HCT116 (cell line): ENCODE data around the gene KCNK1. TPM values are rescaled to one million over a fixed set of nuclear protein-coding genes. Genes with fewer than 3 reads are reported as not detected.

Experiments used
- ATAC-seq: fragments of 200-7000 bp; cut with Tn5 transposase; 2 replicates; pipeline ENCODE4 v1.9.1; 2020; ENCODE audit warnings: mild to moderate bottlenecking, moderate library complexity
- BruUV-seq: library from RNA; stranded (reverse); fragments of 400-500 nt; replicated peaks from 2 replicates; lab custom pipeline; 2021; lab: Mats Ljungman, UMichigan
- CTCF ChIA-PET: fragments of 300-600 bp; sonication (Branson Sonifier 250); formaldehyde crosslinking; loops from one replicate; lab custom pipeline; 2021; ENCODE audit warnings: antibody characterized with exemption; lab: Charles Lee
- POLR2A ChIA-PET: fragments of 300-600, 350-600 bp; sonication (Branson Sonifier 250); formaldehyde crosslinking; loops from one replicate; lab custom pipeline; 2021; ENCODE audit warnings: antibody characterized with exemption; lab: Charles Lee
- RAD21 ChIA-PET, 2 experiments: fragments of 300-600 bp; sonication (Branson Sonifier 250); formaldehyde crosslinking; loops; one replicate each; lab custom pipeline; 2023; ENCODE audit warnings: low total read pairs in 2 of 2; ENCODE audit not compliant: uncharacterized antibody in 2 of 2, unreplicated experiment in 2 of 2, low non-redundant PET in 1 of 2; lab: Charles Lee
- DNase-seq: peaks from one replicate; pipeline ENCODE4 v3.0.0-alpha.2; 2010; ENCODE audit warnings: low read depth, low spot score
- H2AFZ ChIP-seq: fragments of 200-600 bp; shearing (Covaris generic), sonication (generic); 2 replicates; pipeline ENCODE4 v1.6.1; 2017; ENCODE audit warnings: low read depth, mixed run types, mixed read lengths, antibody characterized with exemption, low read length; ENCODE audit not compliant: poor library complexity, severe bottlenecking
- H3K27ac ChIP-seq: 2 replicates; pipeline ENCODE4 v1.5.1; 2012; ENCODE audit warnings: low read depth, low read length
- H3K27me3 ChIP-seq: fragments of 200-600 bp; sonication (generic); 2 replicates; pipeline ENCODE4 v1.6.1; 2016; ENCODE audit warnings: mixed run types, low read length, mixed read lengths; ENCODE audit not compliant: insufficient read depth
- H3K36me3 ChIP-seq, 2 experiments: fragments of 200-500 bp in 1 of 2; fragments of 200-600 bp in 1 of 2; sonication (Bioruptor generic) in 1 of 2; sonication (generic) in 1 of 2; 2 replicates each; pipeline versions ENCODE4 v1.5.1 to v1.6.1; 2014 to 2016; ENCODE audit warnings: low read length in 2 of 2, inconsistent platforms in 1 of 2, mixed read lengths in 1 of 2, mixed run types in 1 of 2; ENCODE audit not compliant: insufficient read depth in 2 of 2, control insufficient read depth in 1 of 2
- H3K4me1 ChIP-seq, 2 experiments: fragments of 200-600 bp in 1 of 2; sonication (generic) in 1 of 2; 2 replicates each; pipeline versions ENCODE4 v1.5.1 to v1.6.1; 2012 to 2017; ENCODE audit warnings: low read length in 2 of 2, inconsistent platforms in 1 of 2, mild to moderate bottlenecking in 1 of 2, mixed read lengths in 1 of 2, mixed run types in 1 of 2, moderate library complexity in 1 of 2; ENCODE audit not compliant: insufficient read depth in 2 of 2, control insufficient read depth in 1 of 2
- H3K4me2 ChIP-seq: fragments of 200-600 bp; sonication (generic); 2 replicates; pipeline ENCODE4 v1.6.1; 2017; ENCODE audit warnings: mixed run types, low read length, mixed read lengths
- H3K4me3 ChIP-seq, 2 experiments: fragments of 200-600 bp in 1 of 2; sonication (generic) in 1 of 2; replicated peaks in 1 of 2; 2 replicates each; pipeline ENCODE4 v1.5.1; 2011 to 2016; ENCODE audit warnings: low read length in 2 of 2, control low read depth in 1 of 2, low read depth in 1 of 2, mild to moderate bottlenecking in 1 of 2, mixed read lengths in 1 of 2, mixed run types in 1 of 2
- H3K79me2 ChIP-seq: fragments of 200-600 bp; sonication (generic); 2 replicates; pipeline ENCODE4 v1.6.1; 2017; ENCODE audit warnings: mild to moderate bottlenecking, mixed run types, low read length, moderate library complexity, mixed read lengths; ENCODE audit not compliant: insufficient read depth
- H3K9ac ChIP-seq: fragments of 200-600 bp; sonication (generic); 2 replicates; pipeline ENCODE4 v1.6.1; 2016; ENCODE audit warnings: low read length, mixed read lengths
- H3K9me2 ChIP-seq: fragments of 200-600 bp; sonication (generic), shearing (Covaris generic); 2 replicates; pipeline ENCODE4 v1.6.1; 2017; ENCODE audit warnings: mixed run types, mild to moderate bottlenecking, moderate library complexity; ENCODE audit not compliant: insufficient read depth
- H3K9me3 ChIP-seq, 2 experiments: fragments of 200-500 bp in 1 of 2; fragments of 200-600 bp in 1 of 2; sonication (Bioruptor generic) in 1 of 2; sonication (generic) in 1 of 2; 2 replicates each; pipeline ENCODE4 v1.6.1; 2014 to 2017; ENCODE audit warnings: low read length in 2 of 2, mixed read lengths in 2 of 2, inconsistent platforms in 1 of 2, low read depth in 1 of 2, mild to moderate bottlenecking in 1 of 2, mixed run types in 1 of 2, moderate library complexity in 1 of 2; ENCODE audit not compliant: control insufficient read depth in 1 of 2, insufficient read depth in 1 of 2
- H4K20me1 ChIP-seq: fragments of 200-600 bp; sonication (generic), shearing (Covaris generic); 2 replicates; pipeline ENCODE4 v1.6.1; 2017; ENCODE audit warnings: mixed run types, mild to moderate bottlenecking, moderate library complexity; ENCODE audit not compliant: insufficient read depth
- ATF3 ChIP-seq: IDR thresholded peaks from 2 replicates; pipeline ENCODE4 v1.6.1; 2012
- CBX3 ChIP-seq: IDR thresholded peaks from 2 replicates; pipeline ENCODE4 v1.6.1; 2012; ENCODE audit warnings: low read depth
- ELF1 ChIP-seq: IDR thresholded peaks from 2 replicates; pipeline ENCODE4 v1.6.1; 2012; ENCODE audit warnings: low read depth, borderline replicate concordance
- EZH2 ChIP-seq: fragments of 200-600 bp; sonication (generic); IDR thresholded peaks from 2 replicates; pipeline ENCODE4 v1.6.1; 2017; ENCODE audit warnings: antibody characterized with exemption, mixed run types
- EZH2phosphoT487 ChIP-seq: fragments of 200-600 bp; IDR thresholded peaks from 2 replicates; pipeline ENCODE4 v1.6.1; 2018; ENCODE audit warnings: antibody characterized with exemption, borderline replicate concordance
- FOSL1 ChIP-seq: IDR thresholded peaks from 2 replicates; pipeline ENCODE4 v1.6.1; 2012; ENCODE audit warnings: low read depth
- MAX ChIP-seq: IDR thresholded peaks from 2 replicates; pipeline ENCODE4 v1.6.1; 2012
- POLR2A ChIP-seq: IDR thresholded peaks from 2 replicates; pipeline ENCODE4 v1.7.0; 2011; ENCODE audit warnings: borderline replicate concordance; ENCODE audit not compliant: insufficient read depth, insufficient read length; ENCODE audit errors: extremely low read depth
- POLR2AphosphoS5 ChIP-seq: IDR thresholded peaks from 2 replicates; pipeline ENCODE4 v1.6.1; 2011; ENCODE audit warnings: mild to moderate bottlenecking, low read depth, low read length, moderate library complexity
- REST ChIP-seq: IDR thresholded peaks from 2 replicates; pipeline ENCODE4 v1.6.1; 2012; ENCODE audit warnings: low read depth
- SIN3A ChIP-seq: IDR thresholded peaks from 2 replicates; pipeline ENCODE4 v1.6.1; 2012; ENCODE audit warnings: low read depth
- SP1 ChIP-seq: IDR thresholded peaks from 2 replicates; pipeline ENCODE4 v1.6.1; 2012; ENCODE audit warnings: low read depth
- SRF ChIP-seq: IDR thresholded peaks from 2 replicates; pipeline ENCODE4 v1.6.1; 2012; ENCODE audit warnings: low read depth
- ZBTB33 ChIP-seq: IDR thresholded peaks from 2 replicates; pipeline ENCODE4 v1.6.1; 2011; ENCODE audit warnings: mild to moderate bottlenecking, low read length, moderate library complexity; ENCODE audit not compliant: insufficient replicate concordance; ENCODE audit errors: extremely low read depth
- intact Hi-C: fragments of 100-400 bp; cut with micrococcal nuclease; formaldehyde crosslinking; loops from 2 replicates; pipeline ENCODE4 v1.10.0; 2022
- total RNA-seq: library from RNA; stranded (reverse); gene quantifications from one replicate; pipeline ENCODE4 v1.2.1, GENCODE V29; 2021; ENCODE audit not compliant: unreplicated experiment

The KCNK1 gene
- total RNA-seq, 1 experiment from 2014 or later: 28.4 TPM

GRCh38 chr1:233679591-233680373, 65.9 kb downstream of the KCNK1 start:
- Histone ChIP-seq H4K20me1 (no peaks in the 10 kb centered on the region), H3K4me1 (peaks cover 0 to 8% of the 10 kb centered on the region in 2 experiments; a peak in 2 of 4 replicates), H3K4me2 (no peak overlapping the region), H3K4me3 (no peak overlapping the region)
- CTCF ChIA-PET: no interaction called here
- TF ChIP-seq FOSL1 (no peak), ATF3 (no peak), CBX3 (no peak), POLR2AphosphoS5 (no peak), SP1 (no peak), REST (no peak), ELF1 (no peak), SIN3A (no peak), POLR2A (no peak), ZBTB33 (no peak), MAX (no peak), SRF (no peak), EZH2 (no peak), EZH2phosphoT487 (no peak)
- TF ChIP-seq, all 23 proteins: peak for 0
- H3K27ac ChIP-seq: no peak overlapping the region
- ChIA-PET RAD21 (no interaction called here), POLR2A (no interaction called here)
- no peaks in the 10 kb centered on the region for H3K9me2 ChIP-seq
- no peaks in the 10 kb centered on the region for H3K27me3 ChIP-seq
- intact Hi-C loops: no loop called here
- no peaks in the 10 kb centered on the region for H3K79me2 ChIP-seq
- H3K9ac ChIP-seq: no peak overlapping the region
- H2AFZ ChIP-seq: no peak overlapping the region
- H3K9me3 ChIP-seq: no peaks in the 10 kb centered on the region
- no peaks in the 10 kb centered on the region for H3K36me3 ChIP-seq
- ATAC-seq (no peak), DNase-seq (no peak)
- BruUV-seq: no TSS peak
